Spleen (tissue), 11 donors: ENCODE data around the gene NAXE. TPM values are rescaled to one million over a fixed set of nuclear protein-coding genes. Genes with fewer than 3 reads are reported as not detected.

ENCODE experiments used
- DNase-seq: peaks from one replicate; pipeline ENCODE4 v3.0.0-alpha.2; 2020
- H3K27ac ChIP-seq, 8 donors: fragments of 200-600 bp; sonication (generic) in 7 of 8; 1 replicate in 4 of 8; 2 replicates in 4 of 8; pipeline versions ENCODE4 v1.5.0 to v1.8.0; 2016 to 2021; ENCODE audit warnings: inconsistent platforms in 4 of 8, mild to moderate bottlenecking in 4 of 8, moderate library complexity in 1 of 8
- H3K27me3 ChIP-seq, 7 donors: fragments of 200-600 bp; sonication (generic) in 6 of 7; replicated peaks in 1 of 7; 1 replicate in 4 of 7; 2 replicates in 3 of 7; pipeline versions ENCODE4 v1.5.0 to v1.8.0; 2016 to 2021; ENCODE audit warnings: inconsistent platforms in 3 of 7, mild to moderate bottlenecking in 1 of 7
- H3K36me3 ChIP-seq, 6 donors: fragments of 200-600 bp; sonication (generic) in 5 of 6; 1 replicate in 4 of 6; 2 replicates in 2 of 6; pipeline versions ENCODE4 v1.5.0 to v1.8.0; 2016 to 2021; ENCODE audit warnings: inconsistent platforms in 2 of 6
- H3K4me1 ChIP-seq, 6 donors: fragments of 200-600 bp; sonication (generic) in 5 of 6; 1 replicate in 3 of 6; 2 replicates in 3 of 6; pipeline versions ENCODE4 v1.5.0 to v1.8.0; 2016 to 2021; ENCODE audit warnings: inconsistent platforms in 3 of 6
- H3K4me3 ChIP-seq, 8 donors: fragments of 200-600 bp; sonication (generic) in 7 of 8; 1 replicate in 4 of 8; 2 replicates in 4 of 8; pipeline versions ENCODE4 v1.5.0 to v1.8.0; 2016 to 2021; ENCODE audit warnings: inconsistent platforms in 4 of 8, mild to moderate bottlenecking in 4 of 8, moderate library complexity in 2 of 8
- H3K9me3 ChIP-seq, 8 donors: fragments of 200-600 bp; sonication (generic) in 7 of 8; 1 replicate in 4 of 8; 2 replicates in 4 of 8; pipeline versions ENCODE4 v1.5.0 to v1.8.0; 2016 to 2021; ENCODE audit warnings: inconsistent platforms in 4 of 8
- CTCF ChIP-seq, 11 experiments: fragments of 200-600 bp in 7 of 11; fragments of 450-650 bp in 4 of 11; sonication (generic) in 4 of 11; IDR thresholded peaks in 8 of 11; conservative IDR thresholded peaks in 3 of 11; 1 replicate in 7 of 11; 2 replicates in 4 of 11; pipeline versions ENCODE4 v1.4.0 to v1.8.0; 2016 to 2021; ENCODE audit warnings: antibody characterized with exemption in 11 of 11, inconsistent platforms in 4 of 11, mild to moderate bottlenecking in 1 of 11
- POLR2A ChIP-seq, 3 donors: fragments of 450-650 bp; IDR thresholded peaks; one replicate each; pipeline ENCODE4 v1.5.1; 2017; ENCODE audit warnings: antibody characterized with exemption in 3 of 3, mild to moderate bottlenecking in 1 of 3
- POLR2AphosphoS5 ChIP-seq, 3 donors: sonication (generic); formaldehyde crosslinking; IDR thresholded peaks; one replicate each; pipeline ENCODE4 v1.5.1; 2017; ENCODE audit warnings: antibody characterized with exemption in 3 of 3
- WGBS, 5 donors: extraction: QIAGEN DNeasy Blood & Tissue Kit in 3 of 5; methylation state at CpG; one replicate each; pipeline versions ENCODE4 v1.1.5 to v1.1.7; 2013 to 2018; 5-methylcytosine and 5-hydroxymethylcytosine counted together
- intact Hi-C: fragments of 100-400 bp; cut with DNase I; formaldehyde crosslinking; loops from one replicate; pipeline ENCODE4 v1.15.0; 2023; ENCODE audit warnings: low total_unique reads
- polyA plus RNA-seq, 3 donors: library from polyadenylated mRNA; stranded (reverse); fragments of 200-250 nt; gene quantifications; one replicate each; pipeline ENCODE4 v1.2.1, GENCODE V29; 2013
- total RNA-seq, 7 donors: library from RNA; depleted of rRNA in 3 of 7; stranded (reverse); fragments of >200 nt in 3 of 7; fragmentation: NEBNext Ultra II Directional in 4 of 7; extraction: Animal tissue kit (Norgen Biotek cat#: 25700) in 4 of 7; gene quantifications; one replicate each; pipeline versions ENCODE4 v1.1.0 to v1.2.1, GENCODE V29; 2016 to 2021
- donor health status: healthy with polysubstance abuse.
- donor health status: DM: no; HTN: no; CAD: no; lungs with moderate emphysema.
- donor health status: DM: no; HTN: no; CAD: no.
- donor health status: Bipolar disorder and iron deficiency.
- donor health status: healthy.
- donor health status: DM: no; HTN: no; CAD: no.
- donor health status: DM: yes; HTN: yes; CAD: no.

Gene NAXE
- total and polyA plus RNA-seq, 10 donors = 34.7 to 74.7 (median 48.7) TPM

- WGBS, 5 donors = 82 to 90% (median 87%) methylated on average over 2 of the region's 2 CpGs
- no peak for DNase-seq
- peaks cover 0 to 6% (median 0%) of the 10 kb centered on the region in 7 donors for H3K27me3 ChIP-seq
- no peaks in the 10 kb centered on the region for H3K9me3 ChIP-seq
- no peaks in the 10 kb centered on the region for H3K4me1 ChIP-seq
- H3K4me3 ChIP-seq = no peak overlapping the region
- intact Hi-C loops = no loop called here
- TF ChIP-seq CTCF (IDR thresholded peaks at IDR 0.05 in 8 of 11, conservative IDR thresholded peaks at IDR 0.05 in 3 of 11) = no peak
- TF ChIP-seq POLR2A (IDR thresholded peaks at IDR 0.05) = no peak
- TF ChIP-seq POLR2AphosphoS5 (IDR thresholded peaks at IDR 0.05) = no peak
- no peak overlapping the region for H3K27ac ChIP-seq
- peaks cover 0 to 35% (median 0%) of the 10 kb centered on the region in 6 donors for H3K36me3 ChIP-seq
Measured at GRCh38 chr1:156565519-156565918, 26.1 kb upstream of the NAXE start.

DNA sequence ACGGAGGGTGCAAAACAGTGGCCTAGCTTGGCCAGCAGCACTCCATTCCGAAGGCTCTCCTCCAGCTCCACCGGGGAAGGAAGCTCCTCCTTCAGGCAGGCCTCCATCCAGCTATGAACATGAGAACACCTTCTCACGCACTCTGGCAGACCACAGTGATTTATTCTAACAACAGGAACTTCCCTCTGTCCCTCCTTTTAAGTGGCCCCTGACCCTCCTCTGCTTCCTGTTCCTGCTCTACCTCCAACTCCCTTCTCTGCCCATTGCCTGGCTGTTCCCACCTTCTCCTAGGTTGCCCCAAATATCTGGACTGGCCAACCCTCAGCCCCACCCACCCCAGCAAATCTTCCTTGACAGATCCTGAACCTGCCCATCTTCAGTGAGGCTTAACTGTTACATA, 25.1 kb upstream of the NAXE start:
- 73 to 85% (median 77%) methylated on average over 4 of the region's 4 CpGs for WGBS, 5 donors
- intact Hi-C loops = no loop called here
- Histone ChIP-seq H3K27ac (no peak overlapping the region), H3K9me3 (no peaks in the 10 kb centered on the region), H3K27me3 (peaks cover 0 to 16% (median 0%) of the 10 kb centered on the region in 7 donors), H3K36me3 (peaks cover 0 to 29% (median 0%) of the 10 kb centered on the region in 6 donors), H3K4me3 (no peak overlapping the region), H3K4me1 (peaks cover 0 to 4% (median under 1%) of the 10 kb centered on the region in 6 donors)
- TF ChIP-seq POLR2A (IDR thresholded peaks at IDR 0.05) (no peak), POLR2AphosphoS5 (IDR thresholded peaks at IDR 0.05) (no peak), CTCF (IDR thresholded peaks at IDR 0.05 in 8 of 11, conservative IDR thresholded peaks at IDR 0.05 in 3 of 11) (no peak)
- no peak for DNase-seq

DNA sequence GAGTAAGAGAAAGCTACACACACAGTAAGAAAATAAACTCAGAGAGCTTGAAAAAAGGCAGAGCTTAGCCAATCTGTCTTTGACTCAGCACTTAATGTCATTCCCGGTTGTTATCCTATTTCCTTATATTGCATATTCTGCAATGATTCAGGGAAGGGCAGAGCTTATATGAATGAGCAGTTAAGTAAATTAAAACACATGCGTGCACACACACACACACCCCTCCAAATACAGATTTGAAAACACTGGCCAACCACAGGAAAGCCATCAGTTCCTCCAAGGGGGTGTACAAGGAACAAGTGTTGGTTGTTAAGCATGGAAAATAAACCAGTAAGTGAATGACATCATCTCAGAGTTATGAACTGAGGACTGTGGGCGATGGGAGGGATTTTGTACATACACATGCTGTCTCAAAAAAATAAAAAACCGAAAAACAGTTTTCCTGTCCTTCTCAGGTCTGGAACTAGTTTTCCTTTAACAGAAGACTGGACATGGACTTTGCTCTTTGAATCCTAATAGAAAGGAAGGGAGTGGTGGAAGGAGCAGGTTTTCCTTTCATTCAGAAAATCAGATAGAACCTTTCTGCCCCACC, 20.2 kb upstream of the NAXE start:
- Histone ChIP-seq H3K27ac (no peak overlapping the region), H3K36me3 (peaks cover 0 to 4% (median 0%) of the 10 kb centered on the region in 6 donors), H3K4me1 (peaks cover 6 to 20% (median 14%) of the 10 kb centered on the region in 6 donors), H3K9me3 (no peaks in the 10 kb centered on the region), H3K4me3 (no peak overlapping the region), H3K27me3 (peaks cover 0 to 34% (median 4%) of the 10 kb centered on the region in 7 donors)
- DNase-seq = no peak
- intact Hi-C loops = no loop called here
- 26 to 41% (median 31%) methylated on average over 4 of the region's 4 CpGs for WGBS, 5 donors
- TF ChIP-seq CTCF (IDR thresholded peaks at IDR 0.05 in 8 of 11, conservative IDR thresholded peaks at IDR 0.05 in 3 of 11) = no peak
- TF ChIP-seq POLR2A (IDR thresholded peaks at IDR 0.05) = no peak
- no peak for TF ChIP-seq POLR2AphosphoS5 (IDR thresholded peaks at IDR 0.05)

GRCh38 chr1:156571919-156572662, 19.5 kb upstream of the NAXE start, which contains the start of gene IQGAP3:
Gene IQGAP3, minus strand, starts transcription at chr1:156572565. Its CDS starts 36 bp downstream, at chr1:156572529.
- Histone ChIP-seq H3K27me3 (peaks cover 0 to 34% (median 4%) of the 10 kb centered on the region in 7 donors), H3K4me1 (peaks cover 6 to 20% (median 14%) of the 10 kb centered on the region in 6 donors), H3K4me3 (peak within 1 kb of the TSS in 7 of 8 donors; percentile 22 to 67 (median 37)), H3K27ac (no peak within 1 kb of the TSS), H3K9me3 (no peaks in the 10 kb centered on the region), H3K36me3 (peaks cover 0 to 3% (median 0%) of the 10 kb centered on the region in 6 donors)
- DNase-seq = peak; percentile 91
- TF ChIP-seq POLR2A (IDR thresholded peaks at IDR 0.05) (no peak), POLR2AphosphoS5 (IDR thresholded peaks at IDR 0.05) (peak; percentile 57 to 74 (median 71))
- intact Hi-C loops = no loop called here
- WGBS, 5 donors = 1 to 3% (median 2%) methylated on average over 30 to 38 of the region's 38 CpGs
